HFFc6 (cell line): ENCODE data around the gene SULT1E1. TPM values are rescaled to one million over a fixed set of nuclear protein-coding genes. Genes with fewer than 3 reads are reported as not detected.

ENCODE experiments used
- DNase-seq: peaks from one replicate; pipeline ENCODE4 v3.0.0-alpha.2; 2018
- H3K27ac Mint-ChIP-seq: 2 replicates; pipeline ENCODE4 v1.8.0; 2020; ENCODE audit warnings: mild to moderate bottlenecking, mixed read lengths
- H3K27me3 Mint-ChIP-seq: 2 replicates; pipeline ENCODE4 v1.8.0; 2021; ENCODE audit warnings: mild to moderate bottlenecking, moderate library complexity, mixed read lengths; ENCODE audit not compliant: insufficient read depth
- H3K36me3 Mint-ChIP-seq: 2 replicates; pipeline ENCODE4 v1.8.0; 2021; ENCODE audit warnings: low read depth, mixed read lengths
- H3K4me1 Mint-ChIP-seq: 2 replicates; pipeline ENCODE4 v1.8.0; 2020; ENCODE audit warnings: low read depth, mixed read lengths
- H3K4me3 Mint-ChIP-seq: 2 replicates; pipeline ENCODE4 v1.8.0; 2020; ENCODE audit warnings: mild to moderate bottlenecking, moderate library complexity, mixed read lengths
- H3K9me3 Mint-ChIP-seq: 2 replicates; pipeline ENCODE4 v1.8.0; 2020; ENCODE audit warnings: mild to moderate bottlenecking, mixed read lengths
- CTCF ChIP-seq: fragments of 200-600 bp; sonication (generic); IDR thresholded peaks from 2 replicates; pipeline ENCODE4 v1.5.0; 2021; ENCODE audit warnings: antibody characterized with exemption, mild to moderate bottlenecking
- total RNA-seq, 6 experiments: library from RNA; stranded (reverse); fragmentation: NEBNext Ultra II Directional; extraction: Animal tissue kit (Norgen Biotek cat#: 25700); gene quantifications; 2 replicates in 1 of 6; 3 replicates in 5 of 6; pipeline ENCODE4 v1.2.3, GENCODE V29; 2021

SULT1E1 gene
- total RNA-seq, 6 experiments from 2014 or later = not detected

GRCh38 chr4:69894186-69894585 lies 34.2 kb upstream of the SULT1E1 start:
- H3K27ac Mint-ChIP-seq = no peak overlapping the region
- no peak for TF ChIP-seq CTCF
- no peak overlapping the region for H3K4me3 Mint-ChIP-seq
- no peaks in the 10 kb centered on the region for H3K36me3 Mint-ChIP-seq
- H3K9me3 Mint-ChIP-seq = no peaks in the 10 kb centered on the region
- no peaks in the 10 kb centered on the region for H3K27me3 Mint-ChIP-seq
- H3K4me1 Mint-ChIP-seq = no peaks in the 10 kb centered on the region
- DNase-seq = no peak

DNA sequence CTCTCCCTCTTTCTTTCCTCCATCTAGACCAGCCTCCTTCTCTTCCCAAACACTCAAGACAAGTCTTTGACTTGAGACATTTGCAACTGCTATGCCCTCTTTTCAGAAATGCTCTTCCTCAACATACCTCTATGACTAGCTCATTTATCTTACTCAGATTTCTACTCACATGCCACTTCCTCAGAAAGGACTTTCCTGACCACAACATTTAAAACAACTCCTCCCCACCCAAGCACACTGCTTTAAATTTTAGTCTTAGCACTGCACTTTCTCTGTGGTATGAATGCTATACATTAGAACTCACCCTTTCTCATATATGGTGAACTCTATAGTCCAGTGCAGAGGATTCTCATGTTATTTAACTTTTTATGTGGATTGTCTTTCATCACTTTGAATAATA lies 28.4 kb upstream of the SULT1E1 start:
- no peak overlapping the region for H3K27ac Mint-ChIP-seq
- no peaks in the 10 kb centered on the region for H3K36me3 Mint-ChIP-seq
- no peaks in the 10 kb centered on the region for H3K27me3 Mint-ChIP-seq
- DNase-seq = no peak
- peaks cover 21% of the 10 kb centered on the region for H3K9me3 Mint-ChIP-seq
- no peak overlapping the region for H3K4me3 Mint-ChIP-seq
- no peaks in the 10 kb centered on the region for H3K4me1 Mint-ChIP-seq
- TF ChIP-seq CTCF = no peak

DNA sequence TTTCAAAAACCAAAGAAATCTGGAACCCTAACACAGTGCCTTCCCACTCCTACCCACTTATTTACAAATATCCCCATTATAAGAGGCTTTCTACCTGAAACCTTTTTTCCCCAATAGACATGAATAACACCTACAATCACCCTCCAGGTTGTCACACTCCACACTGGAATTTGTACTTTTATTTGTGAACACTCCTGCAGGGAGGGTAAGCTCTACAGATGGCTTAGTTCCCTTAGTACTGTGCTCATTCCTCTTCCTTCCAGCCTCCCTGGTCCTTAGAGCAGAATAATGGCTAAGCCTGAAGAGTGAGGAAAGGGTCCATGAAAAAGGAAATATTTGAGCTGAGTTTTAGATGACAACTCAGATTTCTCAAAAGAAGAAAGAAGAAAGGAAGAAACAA lies 22.2 kb upstream of the SULT1E1 start:
- Mint-ChIP-seq H3K9me3 (peaks cover 34% of the 10 kb centered on the region), H3K4me3 (no peak overlapping the region), H3K4me1 (no peaks in the 10 kb centered on the region), H3K36me3 (no peaks in the 10 kb centered on the region), H3K27me3 (no peaks in the 10 kb centered on the region; the same call in 1 of the 2 replicates), H3K27ac (no peak overlapping the region)
- TF ChIP-seq CTCF = no peak
- no peak for DNase-seq

DNA sequence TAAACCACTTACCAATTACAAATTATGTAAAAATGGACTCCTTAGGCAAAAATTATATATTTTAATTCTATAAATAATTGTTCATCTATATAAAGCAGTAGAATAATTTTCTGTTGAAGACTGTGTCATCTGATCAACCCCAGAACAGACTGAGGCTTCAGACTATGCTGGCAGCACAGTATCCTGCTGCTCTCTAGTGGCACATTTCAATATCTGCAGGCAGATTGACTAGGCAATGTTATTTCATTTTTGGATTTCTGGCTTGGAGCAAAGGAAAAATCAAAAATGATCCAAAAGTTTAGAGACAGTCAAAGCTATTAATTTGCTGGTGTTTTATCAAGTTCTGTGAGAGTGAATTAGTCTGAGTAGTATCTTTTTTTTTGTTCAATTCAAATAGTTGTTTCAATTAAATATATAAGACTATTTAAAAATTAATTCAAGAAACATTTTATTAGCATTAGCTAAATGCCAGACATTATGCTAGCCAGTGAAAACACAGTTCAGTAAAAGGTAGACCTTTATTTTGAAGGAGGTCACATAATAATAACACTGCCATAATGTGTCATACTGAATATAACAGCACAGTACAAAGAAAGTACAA lies 21.3 kb upstream of the SULT1E1 start:
- Mint-ChIP-seq H3K36me3 (no peaks in the 10 kb centered on the region), H3K27me3 (no peaks in the 10 kb centered on the region; the same call in 1 of the 2 replicates), H3K4me1 (no peaks in the 10 kb centered on the region), H3K9me3 (peaks cover 35% of the 10 kb centered on the region), H3K4me3 (no peak overlapping the region), H3K27ac (no peak overlapping the region)
- TF ChIP-seq CTCF = peak; percentile 67
- no peak for DNase-seq

DNA sequence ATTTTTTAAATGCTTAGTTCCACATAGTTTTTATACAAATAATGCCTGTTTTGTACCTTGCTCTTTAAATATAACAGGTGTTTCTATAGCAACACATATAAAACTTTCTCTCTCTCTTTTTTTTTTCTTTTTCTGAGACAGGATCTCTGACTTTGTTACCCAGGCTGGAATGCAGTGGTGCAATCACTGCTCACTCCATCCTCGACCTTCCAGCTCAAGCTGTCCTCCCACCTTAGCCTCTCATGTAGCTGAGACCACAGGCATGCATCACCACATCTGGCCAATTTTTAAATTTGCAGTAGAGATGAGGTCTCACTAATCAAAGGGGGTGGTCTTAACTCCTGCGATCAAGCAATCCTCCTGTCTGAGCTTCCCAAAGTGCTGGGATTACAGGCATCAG lies 18.3 kb upstream of the SULT1E1 start:
- H3K9me3 Mint-ChIP-seq = peaks cover 20% of the 10 kb centered on the region
- no peaks in the 10 kb centered on the region for H3K36me3 Mint-ChIP-seq
- H3K4me1 Mint-ChIP-seq = no peaks in the 10 kb centered on the region
- H3K27me3 Mint-ChIP-seq = no peaks in the 10 kb centered on the region; the same call in 1 of the 2 replicates
- no peak overlapping the region for H3K27ac Mint-ChIP-seq
- H3K4me3 Mint-ChIP-seq = no peak overlapping the region
- no peak for DNase-seq
- no peak for TF ChIP-seq CTCF

DNA sequence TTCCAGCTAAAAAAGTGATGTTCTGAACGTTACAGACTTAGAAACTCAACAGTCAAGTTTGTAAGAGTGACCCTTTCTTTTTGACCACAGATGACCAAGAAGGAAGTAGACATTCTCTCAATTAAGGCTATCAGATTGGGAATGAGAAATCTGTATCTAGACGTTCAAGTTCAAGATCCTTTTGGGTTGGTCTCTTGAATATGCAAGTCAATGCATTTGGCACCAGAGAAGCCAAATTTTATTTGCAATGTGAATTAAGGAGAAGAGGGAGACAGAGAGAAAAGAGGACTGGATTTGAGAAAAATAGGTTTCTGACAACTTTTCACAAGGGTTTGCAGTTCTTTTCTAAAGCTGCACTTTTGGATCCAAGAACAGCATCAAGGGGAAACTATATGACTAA lies 17.5 kb upstream of the SULT1E1 start:
- no peaks in the 10 kb centered on the region; the same call in 1 of the 2 replicates for H3K27me3 Mint-ChIP-seq
- H3K9me3 Mint-ChIP-seq = peaks cover 18% of the 10 kb centered on the region
- no peaks in the 10 kb centered on the region for H3K4me1 Mint-ChIP-seq
- no peak overlapping the region for H3K27ac Mint-ChIP-seq
- H3K4me3 Mint-ChIP-seq = no peak overlapping the region
- no peak for DNase-seq
- no peaks in the 10 kb centered on the region for H3K36me3 Mint-ChIP-seq
- TF ChIP-seq CTCF = no peak
